ENCODE results near the gene BEAN1. TPM values are rescaled to one million over a fixed set of nuclear protein-coding genes. Genes with fewer than 3 reads are reported as not detected.
A peak's percentile ranks its signal among the peaks of the same experiment; 100 is the strongest.

The BEAN1 gene
- total and polyA plus RNA-seq, 9 of the 15 experiments (the other 6 are each of a cell fraction or from before 2014, with no cell fraction given): not detected

DNA sequence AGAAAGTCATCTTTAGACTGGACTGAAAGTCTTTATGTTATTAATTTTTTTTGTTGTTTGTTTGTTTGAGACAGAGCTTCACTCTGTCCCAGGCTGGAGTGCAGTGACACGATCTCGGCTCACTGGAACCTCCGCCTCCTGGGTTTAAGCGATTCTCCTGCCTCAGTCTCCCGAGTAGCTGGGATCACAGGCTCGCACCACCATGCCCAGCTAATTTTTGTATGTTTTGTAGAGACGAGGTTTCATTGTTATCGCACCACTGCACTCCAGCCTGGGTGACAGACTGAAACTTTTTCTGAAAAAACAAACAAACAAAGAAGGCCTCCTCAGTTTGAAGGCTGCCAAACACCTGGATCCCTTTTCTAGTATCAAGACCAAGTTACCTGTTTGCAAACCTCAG lies 4.7 kb downstream of the BEAN1 start:
- ATAC-seq (no peak), FAIRE-seq (no peak), DNase-seq (ENCODE audit: extremely low read depth in 1 of 4, low spot score in 3 of 4) (no peak)
- no peak overlapping the region for H3K9ac ChIP-seq (ENCODE audit: insufficient read depth in 1 of 2, low read depth in 2 of 2, low read length in 2 of 2)
- WGBS (ENCODE audit: insufficient coverage, low coverage, missing lambda C conversion rate): 3% methylated on average over 8 of the region's 8 CpGs
- H3K4me2 ChIP-seq (ENCODE audit: insufficient read depth, low read length): no peak overlapping the region
- H3K79me2 ChIP-seq (ENCODE audit: control insufficient read depth, insufficient read depth, low read length): no peaks in the 10 kb centered on the region
- H3K36me3 ChIP-seq (ENCODE audit: control insufficient read depth, insufficient read depth, low read length): no peaks in the 10 kb centered on the region
- no TSS peak for BruUV-seq (replicated peaks)
- peaks cover 20 to 58% of the 10 kb centered on the region in 2 experiments for H3K27me3 ChIP-seq (ENCODE audit: control insufficient read depth in 2 of 2, insufficient read depth in 2 of 2, low read length in 2 of 2)
- H3K4me1 ChIP-seq (replicated peaks in 1 of 2; ENCODE audit: control insufficient read depth in 2 of 2, insufficient read depth in 2 of 2, low read length in 2 of 2): peaks cover 0 to 9% of the 10 kb centered on the region in 2 experiments; a peak in 2 of 5 replicates
- intact Hi-C loops (cut with micrococcal nuclease): no loop called here
- H2AFZ ChIP-seq (ENCODE audit: low read depth, low read length): no peak overlapping the region
- ChIA-PET CTCF (ENCODE audit: low intra/inter-chr PET ratio) (no interaction called here), POLR2A (interaction anchor here (0.6 to 0.8 kb wide), 2 partner anchors 62 to 75 kb away, joined by 3 read pairs; no protein-coding TSS in a partner anchor)
- no peaks in the 10 kb centered on the region for H3K9me3 ChIP-seq (replicated peaks; ENCODE audit: control insufficient read depth, insufficient read depth, low read depth, low read length)
- no peak overlapping the region for H3K4me3 ChIP-seq
- in situ Hi-C loops (cut with MboI): no loop called here
- H4K20me1 ChIP-seq (replicated peaks; ENCODE audit: control insufficient read depth, insufficient read depth, low read length): peaks cover 10% of the 10 kb centered on the region
- no peak overlapping the region for H3K27ac ChIP-seq (ENCODE audit: extremely low read depth, low read depth, low read length)
- TF ChIP-seq NFRKB (IDR thresholded peaks at IDR 0.05; ENCODE audit: low read depth) (no peak), CBX2 (IDR thresholded peaks at IDR 0.05; ENCODE audit: insufficient read depth, low read length, poor library complexity, severe bottlenecking) (peak; percentile 67)
- H3K9me1 ChIP-seq (ENCODE audit: control insufficient read depth, insufficient read depth, low read length): no peaks in the 10 kb centered on the region

DNA sequence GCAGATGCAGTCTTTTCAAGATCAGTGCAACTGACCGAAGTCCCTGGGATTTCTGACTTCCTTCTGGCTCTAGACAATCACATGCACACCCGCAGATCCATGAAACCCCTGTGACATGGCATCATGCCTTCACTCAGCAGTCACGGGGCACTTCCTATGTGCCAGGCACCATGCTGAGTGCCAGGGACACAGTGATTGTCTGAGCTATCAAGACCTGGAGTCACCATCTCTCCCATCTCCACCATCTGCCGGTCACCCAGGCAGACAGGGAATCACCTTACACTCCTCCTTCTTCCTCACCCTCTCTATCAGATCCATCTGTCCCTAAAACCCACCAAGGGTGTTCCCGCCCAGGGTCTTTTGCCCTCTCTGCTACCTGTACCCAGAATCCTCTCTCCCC lies 5.3 kb downstream of the BEAN1 start:
- no peak overlapping the region for H3K4me2 ChIP-seq (ENCODE audit: insufficient read depth, low read length)
- 0% methylated on average over 5 of the region's 5 CpGs for WGBS (ENCODE audit: insufficient coverage, low coverage, missing lambda C conversion rate)
- POLR2A ChIA-PET: interaction anchor here (0.6 to 0.8 kb wide), 2 partner anchors 61 to 74 kb away, joined by 3 read pairs; no protein-coding TSS in a partner anchor
- no peak for TF ChIP-seq SRSF9 (IDR thresholded peaks at IDR 0.05; ENCODE audit: borderline replicate concordance, low read depth, low read length)
- no peak for TF ChIP-seq CC2D1A (IDR thresholded peaks at IDR 0.05)
- no peak for TF ChIP-seq SRSF7 (optimal IDR thresholded peaks at IDR 0.05; ENCODE audit: low read depth, low read length)
- no peak for TF ChIP-seq POLR2AphosphoS2 (IDR thresholded peaks at IDR 0.05; ENCODE audit: low read length)
- TF ChIP-seq, protein P1, sequence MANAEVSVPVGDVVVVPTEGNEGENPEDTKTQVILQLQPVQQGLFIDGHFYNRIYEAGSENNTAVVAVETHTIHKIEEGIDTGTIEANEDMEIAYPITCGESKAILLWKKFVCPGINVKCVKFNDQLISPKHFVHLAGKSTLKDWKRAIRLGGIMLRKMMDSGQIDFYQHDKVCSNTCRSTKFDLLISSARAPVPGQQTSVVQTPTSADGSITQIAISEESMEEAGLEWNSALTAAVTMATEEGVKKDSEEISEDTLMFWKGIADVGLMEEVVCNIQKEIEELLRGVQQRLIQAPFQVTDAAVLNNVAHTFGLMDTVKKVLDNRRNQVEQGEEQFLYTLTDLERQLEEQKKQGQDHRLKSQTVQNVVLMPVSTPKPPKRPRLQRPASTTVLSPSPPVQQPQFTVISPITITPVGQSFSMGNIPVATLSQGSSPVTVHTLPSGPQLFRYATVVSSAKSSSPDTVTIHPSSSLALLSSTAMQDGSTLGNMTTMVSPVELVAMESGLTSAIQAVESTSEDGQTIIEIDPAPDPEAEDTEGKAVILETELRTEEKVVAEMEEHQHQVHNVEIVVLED (CRISPR knock-in tag; IDR thresholded peaks at IDR 0.05): no peak
- no peak for TF ChIP-seq TEAD2 (tag; IDR thresholded peaks at IDR 0.05)
- TF ChIP-seq ZBTB34 (CRISPR knock-in tag; IDR thresholded peaks at IDR 0.05): no peak
- TF ChIP-seq SMARCA5 (IDR thresholded peaks at IDR 0.05): no peak
- TF ChIP-seq, protein P2, sequence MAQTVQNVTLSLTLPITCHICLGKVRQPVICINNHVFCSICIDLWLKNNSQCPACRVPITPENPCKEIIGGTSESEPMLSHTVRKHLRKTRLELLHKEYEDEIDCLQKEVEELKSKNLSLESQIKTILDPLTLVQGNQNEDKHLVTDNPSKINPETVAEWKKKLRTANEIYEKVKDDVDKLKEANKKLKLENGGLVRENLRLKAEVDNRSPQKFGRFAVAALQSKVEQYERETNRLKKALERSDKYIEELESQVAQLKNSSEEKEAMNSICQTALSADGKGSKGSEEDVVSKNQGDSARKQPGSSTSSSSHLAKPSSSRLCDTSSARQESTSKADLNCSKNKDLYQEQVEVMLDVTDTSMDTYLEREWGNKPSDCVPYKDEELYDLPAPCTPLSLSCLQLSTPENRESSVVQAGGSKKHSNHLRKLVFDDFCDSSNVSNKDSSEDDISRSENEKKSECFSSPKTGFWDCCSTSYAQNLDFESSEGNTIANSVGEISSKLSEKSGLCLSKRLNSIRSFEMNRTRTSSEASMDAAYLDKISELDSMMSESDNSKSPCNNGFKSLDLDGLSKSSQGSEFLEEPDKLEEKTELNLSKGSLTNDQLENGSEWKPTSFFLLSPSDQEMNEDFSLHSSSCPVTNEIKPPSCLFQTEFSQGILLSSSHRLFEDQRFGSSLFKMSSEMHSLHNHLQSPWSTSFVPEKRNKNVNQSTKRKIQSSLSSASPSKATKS (CRISPR knock-in tag; IDR thresholded peaks at IDR 0.05): no peak
- no peak for TF ChIP-seq SREBF2 (CRISPR knock-in tag; IDR thresholded peaks at IDR 0.05)

More for the DNA sequence above, 5.3 kb downstream of the BEAN1 start:
- no peaks in the 10 kb centered on the region for H3K79me2 ChIP-seq (ENCODE audit: control insufficient read depth, insufficient read depth, low read length)
- intact Hi-C loops (cut with micrococcal nuclease): no loop called here
- ATAC-seq: no peak
- H3K4me1 ChIP-seq (replicated peaks in 1 of 2; ENCODE audit: control insufficient read depth in 2 of 2, insufficient read depth in 2 of 2, low read length in 2 of 2): peaks cover 0 to 8% of the 10 kb centered on the region in 2 experiments; a peak in 1 of 5 replicates
- peaks cover 10% of the 10 kb centered on the region for H4K20me1 ChIP-seq (replicated peaks; ENCODE audit: control insufficient read depth, insufficient read depth, low read length)
- no peak overlapping the region for H2AFZ ChIP-seq (ENCODE audit: low read depth, low read length)
- H3K4me3 ChIP-seq: no peak overlapping the region
- no peak overlapping the region for H3K27ac ChIP-seq (ENCODE audit: extremely low read depth, low read depth, low read length)
- no peak for FAIRE-seq
- BruUV-seq (replicated peaks): no TSS peak
- DNase-seq (ENCODE audit: extremely low read depth in 1 of 4, low spot score in 3 of 4): no peak
- H3K36me3 ChIP-seq (ENCODE audit: control insufficient read depth, insufficient read depth, low read length): no peaks in the 10 kb centered on the region
- no peaks in the 10 kb centered on the region for H3K9me3 ChIP-seq (replicated peaks; ENCODE audit: control insufficient read depth, insufficient read depth, low read depth, low read length)
- CTCF ChIA-PET (ENCODE audit: low intra/inter-chr PET ratio): no interaction called here
- H3K27me3 ChIP-seq (ENCODE audit: control insufficient read depth in 2 of 2, insufficient read depth in 2 of 2, low read length in 2 of 2): peaks cover 20 to 62% of the 10 kb centered on the region in 2 experiments
- H3K9ac ChIP-seq (ENCODE audit: insufficient read depth in 1 of 2, low read depth in 2 of 2, low read length in 2 of 2): no peak overlapping the region
- H3K9me1 ChIP-seq (ENCODE audit: control insufficient read depth, insufficient read depth, low read length): no peaks in the 10 kb centered on the region
- in situ Hi-C loops (cut with MboI): no loop called here

Data from K562 (cell line).